ENCODE results near the gene ADAT2.
A peak's percentile ranks its signal among the peaks of the same experiment; 100 is the strongest.

ADAT2 gene

GRCh38 chr6:143397227-143398222 is 53.0 kb downstream of the ADAT2 start:
- peak; percentile 27 for DNase-seq (ENCODE audit: low read depth)

- no peak for DNase-seq (ENCODE audit: low read depth)
Observed at GRCh38 chr6:143396497-143397226, 53.8 kb downstream of the ADAT2 start.

GRCh38 chr6:143395699-143396098 is 54.8 kb downstream of the ADAT2 start:
- DNase-seq (ENCODE audit: low read depth) = no peak

GRCh38 chr6:143394389-143394788 is 56.1 kb downstream of the ADAT2 start:
- DNase-seq (ENCODE audit: low read depth) = no peak

- DNase-seq (ENCODE audit: low read depth) = no peak
Observed at GRCh38 chr6:143390278-143390677, 60.2 kb downstream of the ADAT2 start.

- DNase-seq (ENCODE audit: low read depth) = no peak
Observed at GRCh38 chr6:143385636-143386035, 64.9 kb downstream of the ADAT2 start.

- DNase-seq (ENCODE audit: low read depth) = no peak
Observed at GRCh38 chr6:143376861-143377260, 73.6 kb downstream of the ADAT2 start.

- no peak for DNase-seq (ENCODE audit: low read depth)
Observed at GRCh38 chr6:143376375-143376774, 74.1 kb downstream of the ADAT2 start.

GRCh38 chr6:143375022-143375585 is 75.4 kb downstream of the ADAT2 start:
- DNase-seq (ENCODE audit: low read depth) = no peak

GRCh38 chr6:143374014-143374413 is 76.5 kb downstream of the ADAT2 start:
- DNase-seq (ENCODE audit: low read depth) = no peak
